ENCODE results near the gene TNP2. TPM values are rescaled to one million over a fixed set of nuclear protein-coding genes. Genes with fewer than 3 reads are reported as not detected.

Gene TNP2
- total and polyA plus RNA-seq, 2 experiments from 2014 or later = not detected

DNA sequence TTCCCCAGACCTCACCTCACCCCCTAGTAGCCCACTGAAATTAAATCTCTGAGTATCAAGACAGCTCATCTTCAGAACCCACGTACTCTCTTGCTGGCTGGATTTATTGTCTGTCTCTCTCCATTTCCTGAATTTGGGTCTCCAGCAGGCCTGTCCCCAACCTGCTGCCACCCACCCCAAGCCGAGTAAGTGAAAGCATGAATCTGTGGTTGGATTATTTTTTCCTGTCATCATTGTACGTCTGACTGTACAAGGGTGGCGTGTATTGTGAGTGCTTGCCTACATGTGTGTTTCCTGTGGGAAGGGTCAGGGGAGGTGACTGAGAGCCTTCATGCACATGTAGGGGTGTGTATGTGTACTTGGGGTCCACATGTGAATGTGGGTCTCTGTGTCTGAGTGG, 5.4 kb downstream of the TNP2 start:
- Histone ChIP-seq H3K36me3 (no peaks in the 10 kb centered on the region), H3K27me3 (no peaks in the 10 kb centered on the region), H3K9me3 (ENCODE audit: low read depth) (no peaks in the 10 kb centered on the region), H3K27ac (no peak overlapping the region), H3K4me3 (no peak overlapping the region), H3K4me1 (ENCODE audit: low read depth) (no peaks in the 10 kb centered on the region)
- DNase-seq (ENCODE audit: low read depth in 1 of 2, low spot score in 1 of 2) = no peak
- TF ChIP-seq, protein P1, sequence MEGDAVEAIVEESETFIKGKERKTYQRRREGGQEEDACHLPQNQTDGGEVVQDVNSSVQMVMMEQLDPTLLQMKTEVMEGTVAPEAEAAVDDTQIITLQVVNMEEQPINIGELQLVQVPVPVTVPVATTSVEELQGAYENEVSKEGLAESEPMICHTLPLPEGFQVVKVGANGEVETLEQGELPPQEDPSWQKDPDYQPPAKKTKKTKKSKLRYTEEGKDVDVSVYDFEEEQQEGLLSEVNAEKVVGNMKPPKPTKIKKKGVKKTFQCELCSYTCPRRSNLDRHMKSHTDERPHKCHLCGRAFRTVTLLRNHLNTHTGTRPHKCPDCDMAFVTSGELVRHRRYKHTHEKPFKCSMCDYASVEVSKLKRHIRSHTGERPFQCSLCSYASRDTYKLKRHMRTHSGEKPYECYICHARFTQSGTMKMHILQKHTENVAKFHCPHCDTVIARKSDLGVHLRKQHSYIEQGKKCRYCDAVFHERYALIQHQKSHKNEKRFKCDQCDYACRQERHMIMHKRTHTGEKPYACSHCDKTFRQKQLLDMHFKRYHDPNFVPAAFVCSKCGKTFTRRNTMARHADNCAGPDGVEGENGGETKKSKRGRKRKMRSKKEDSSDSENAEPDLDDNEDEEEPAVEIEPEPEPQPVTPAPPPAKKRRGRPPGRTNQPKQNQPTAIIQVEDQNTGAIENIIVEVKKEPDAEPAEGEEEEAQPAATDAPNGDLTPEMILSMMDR (IDR thresholded peaks at IDR 0.05; ENCODE audit: low read depth, low read length) = no peak

GRCh38 chr16:11262915-11263314, 6.2 kb downstream of the TNP2 start:
- Histone ChIP-seq H3K4me1 (ENCODE audit: low read depth) (no peaks in the 10 kb centered on the region), H3K9me3 (ENCODE audit: low read depth) (no peaks in the 10 kb centered on the region), H3K4me3 (no peak overlapping the region), H3K27ac (no peak overlapping the region), H3K27me3 (no peaks in the 10 kb centered on the region), H3K36me3 (no peaks in the 10 kb centered on the region)
- no peak for DNase-seq (ENCODE audit: low read depth in 1 of 2, low spot score in 1 of 2)
- TF ChIP-seq, protein P1 (IDR thresholded peaks at IDR 0.05; ENCODE audit: low read depth, low read length) = no peak

DNA sequence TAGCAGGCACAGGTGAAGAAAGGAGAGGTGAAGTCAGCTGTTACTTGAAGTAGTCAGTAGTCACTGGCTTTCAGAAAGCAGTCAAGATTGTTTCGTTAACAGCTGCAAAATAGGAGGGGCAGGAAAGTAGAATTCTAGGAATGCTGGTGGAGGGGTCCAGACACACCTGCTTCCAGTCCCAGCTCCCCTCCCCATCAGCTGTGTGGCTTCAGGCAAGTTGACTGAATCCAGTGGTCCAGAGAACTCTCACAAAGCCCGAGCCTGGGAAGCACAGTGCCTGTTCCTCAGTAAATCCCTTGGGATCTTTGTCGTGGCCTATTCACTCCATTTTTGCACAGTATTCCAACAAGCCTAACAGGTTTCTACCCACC, 8.5 kb downstream of the TNP2 start:
- DNase-seq (ENCODE audit: low read depth in 1 of 2, low spot score in 1 of 2) = no peak
- H3K36me3 ChIP-seq = no peaks in the 10 kb centered on the region
- H3K27me3 ChIP-seq = no peaks in the 10 kb centered on the region
- H3K4me1 ChIP-seq (ENCODE audit: low read depth) = no peaks in the 10 kb centered on the region
- H3K27ac ChIP-seq = no peak overlapping the region
- TF ChIP-seq, protein P1 (IDR thresholded peaks at IDR 0.05; ENCODE audit: low read depth, low read length) = no peak
- H3K4me3 ChIP-seq = no peak overlapping the region
- no peaks in the 10 kb centered on the region for H3K9me3 ChIP-seq (ENCODE audit: low read depth)

GRCh38 chr16:11259655-11260595, 9.2 kb downstream of the TNP2 start:
- H3K27ac ChIP-seq = no peak overlapping the region
- TF ChIP-seq, protein P1 (IDR thresholded peaks at IDR 0.05; ENCODE audit: low read depth, low read length) = no peak
- no peaks in the 10 kb centered on the region for H3K9me3 ChIP-seq (ENCODE audit: low read depth)
- no peak for DNase-seq (ENCODE audit: low read depth in 1 of 2, low spot score in 1 of 2)
- H3K36me3 ChIP-seq = no peaks in the 10 kb centered on the region
- no peaks in the 10 kb centered on the region for H3K4me1 ChIP-seq (ENCODE audit: low read depth)
- no peaks in the 10 kb centered on the region for H3K27me3 ChIP-seq
- no peak overlapping the region for H3K4me3 ChIP-seq

DNA sequence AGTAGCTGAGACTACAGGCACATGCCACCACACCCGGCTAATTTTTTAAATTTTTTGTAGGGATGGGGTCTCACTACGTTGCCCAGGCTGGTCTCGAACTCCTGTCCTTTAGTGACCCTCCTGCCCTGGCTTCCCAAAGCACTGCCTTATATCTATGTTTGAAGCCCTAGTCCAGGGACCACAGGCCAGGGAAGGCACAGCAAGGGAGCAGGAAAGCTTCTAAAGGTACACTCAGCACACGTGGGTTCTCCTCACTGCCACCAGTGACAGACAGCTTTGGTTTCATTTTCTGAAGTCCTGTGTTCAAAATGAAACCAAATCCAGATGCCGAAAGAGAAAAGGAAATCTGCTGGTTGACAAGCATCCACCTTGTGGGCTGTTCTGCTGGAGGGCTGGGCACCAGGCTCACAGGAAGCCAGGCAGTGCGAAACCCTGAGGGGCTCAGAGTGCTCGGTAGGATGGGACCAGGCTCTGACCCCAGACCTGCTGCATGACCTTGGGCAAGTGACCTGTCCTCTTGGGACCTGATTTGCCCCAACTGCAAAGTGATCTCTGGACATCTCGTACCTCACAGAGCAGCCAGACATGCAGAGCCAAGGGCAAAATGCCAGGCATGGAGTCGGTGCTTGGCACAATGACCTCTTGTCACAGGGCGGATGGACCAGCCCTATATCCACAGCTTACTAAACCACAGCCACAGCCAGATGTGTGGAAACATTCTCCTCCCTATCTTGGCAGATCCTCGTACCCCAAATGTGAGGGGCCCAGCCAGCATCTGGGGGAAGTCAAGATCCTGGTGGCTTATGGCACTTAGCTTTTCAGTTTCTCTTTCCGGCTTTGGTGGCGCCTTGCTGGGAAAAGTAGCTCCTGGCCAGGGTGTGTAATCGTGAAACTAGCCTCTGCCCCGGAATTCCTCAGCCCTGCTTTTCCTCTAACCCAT, 10.3 kb downstream of the TNP2 start:
- no peak overlapping the region for H3K27ac ChIP-seq
- H3K27me3 ChIP-seq = no peaks in the 10 kb centered on the region
- no peak for DNase-seq (ENCODE audit: low read depth in 1 of 2, low spot score in 1 of 2)
- no peaks in the 10 kb centered on the region for H3K4me1 ChIP-seq (ENCODE audit: low read depth)
- no peak overlapping the region for H3K4me3 ChIP-seq
- no peaks in the 10 kb centered on the region for H3K36me3 ChIP-seq
- H3K9me3 ChIP-seq (ENCODE audit: low read depth) = no peaks in the 10 kb centered on the region
- TF ChIP-seq, protein P1 (IDR thresholded peaks at IDR 0.05; ENCODE audit: low read depth, low read length) = no peak

Data from cardiac muscle cell (in vitro differentiated cells and primary cell).